DMS 273 treated with DMSO at 0.1 percent for 48 hours (cell line): ENCODE measurements around the gene ZNF804B.

Experiments used
- DNase-seq: peaks from one replicate; lab custom pipeline; 2025; lab: John Stamatoyannopoulos, UW

Gene ZNF804B

DNA sequence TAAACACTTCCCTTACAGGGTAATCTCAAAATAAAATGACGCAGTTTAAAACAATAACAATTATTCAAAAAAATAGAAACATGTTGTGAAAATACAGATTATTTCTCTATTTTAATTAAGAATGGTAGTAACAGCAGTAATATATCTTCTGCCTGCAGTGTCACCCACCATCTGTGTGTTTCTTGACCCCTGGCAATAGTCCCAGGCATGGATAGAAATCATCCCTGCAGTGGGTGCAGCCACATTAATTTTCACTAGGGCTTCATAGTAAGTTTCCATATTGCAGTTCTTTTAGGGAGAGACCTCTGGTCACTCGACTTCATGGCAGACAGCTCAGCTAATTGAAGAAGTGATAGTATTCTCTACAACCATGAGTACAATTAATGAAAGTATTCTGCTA is 506.1 kb downstream of the ZNF804B start:
- DNase-seq, result no peak

DNA sequence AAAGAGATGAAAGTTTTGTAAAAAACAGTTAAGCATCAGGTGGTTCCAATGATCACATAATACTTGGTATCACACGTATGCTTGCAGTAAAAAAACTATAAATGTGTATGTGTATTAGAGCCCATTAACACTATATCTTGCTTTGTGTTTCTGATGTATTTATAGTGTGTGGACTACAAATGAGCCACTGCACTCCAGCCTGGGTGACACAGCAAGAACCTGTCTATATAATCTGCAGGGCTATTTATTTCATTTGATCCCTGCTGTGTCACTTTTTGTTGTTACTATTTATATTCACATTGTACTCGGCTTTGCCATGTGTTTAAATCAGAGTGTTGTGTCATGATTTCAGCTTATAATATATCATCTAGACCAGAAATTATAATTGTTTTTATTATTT is 523.8 kb downstream of the ZNF804B start:
- DNase-seq, result no peak

DNA sequence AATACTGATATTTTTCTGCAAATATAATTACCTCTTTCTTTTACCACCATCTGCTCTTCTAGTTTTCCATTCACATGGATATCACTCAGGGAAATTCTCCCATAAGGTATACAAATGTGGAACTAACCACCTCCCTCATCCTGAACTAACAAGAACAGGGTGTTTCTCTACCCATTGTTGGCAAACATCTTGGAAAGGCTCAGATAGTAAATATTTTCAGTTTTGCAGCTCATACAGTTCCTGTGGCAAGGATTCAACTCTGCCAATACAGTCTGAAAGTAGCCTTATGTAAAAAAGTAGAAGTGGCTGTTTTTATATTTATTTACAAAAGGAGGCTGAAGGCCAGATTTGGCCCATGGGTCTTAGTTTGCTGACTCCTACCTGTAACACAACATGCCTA is 549.0 kb downstream of the ZNF804B start:
- no peak for DNase-seq

DNA sequence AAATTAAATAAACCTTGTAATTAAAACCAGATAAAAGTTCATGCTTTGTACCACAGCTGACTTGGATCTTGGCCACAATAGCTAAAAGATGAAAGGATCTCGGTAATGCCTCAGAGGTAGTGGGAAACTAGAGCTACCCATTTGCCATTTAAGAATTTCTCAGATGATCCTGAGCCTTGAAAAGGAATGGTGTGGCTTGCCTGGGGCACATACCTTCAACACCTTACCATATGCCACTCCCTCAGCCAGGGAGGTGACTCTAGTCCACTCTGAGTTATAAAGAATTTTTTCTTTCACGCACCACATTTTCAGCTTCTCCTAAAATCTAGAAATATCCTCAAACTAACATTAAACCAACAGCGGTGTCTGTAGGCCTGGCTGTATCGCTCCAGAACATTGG is 552.4 kb downstream of the ZNF804B start:
- DNase-seq, result no peak

DNA sequence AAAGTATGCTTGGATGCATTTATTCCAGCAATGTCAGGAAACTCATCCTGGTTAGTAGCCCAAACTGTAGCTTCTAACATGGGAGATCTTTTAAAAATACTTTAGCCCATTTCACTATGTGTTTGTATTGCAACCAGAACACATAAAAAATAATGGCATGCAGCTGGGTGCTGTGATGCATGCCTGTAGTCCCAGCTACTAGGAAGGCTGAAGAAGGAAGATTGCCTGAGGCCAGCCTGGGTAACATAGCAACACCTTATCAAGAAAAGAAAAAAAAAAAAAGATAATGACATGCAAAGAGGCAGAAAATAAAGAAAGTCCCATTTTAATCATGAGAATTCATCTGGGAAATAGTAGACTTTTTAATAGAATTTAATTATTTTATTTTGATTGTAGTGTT is 553.1 kb downstream of the ZNF804B start:
- no peak for DNase-seq

DNA sequence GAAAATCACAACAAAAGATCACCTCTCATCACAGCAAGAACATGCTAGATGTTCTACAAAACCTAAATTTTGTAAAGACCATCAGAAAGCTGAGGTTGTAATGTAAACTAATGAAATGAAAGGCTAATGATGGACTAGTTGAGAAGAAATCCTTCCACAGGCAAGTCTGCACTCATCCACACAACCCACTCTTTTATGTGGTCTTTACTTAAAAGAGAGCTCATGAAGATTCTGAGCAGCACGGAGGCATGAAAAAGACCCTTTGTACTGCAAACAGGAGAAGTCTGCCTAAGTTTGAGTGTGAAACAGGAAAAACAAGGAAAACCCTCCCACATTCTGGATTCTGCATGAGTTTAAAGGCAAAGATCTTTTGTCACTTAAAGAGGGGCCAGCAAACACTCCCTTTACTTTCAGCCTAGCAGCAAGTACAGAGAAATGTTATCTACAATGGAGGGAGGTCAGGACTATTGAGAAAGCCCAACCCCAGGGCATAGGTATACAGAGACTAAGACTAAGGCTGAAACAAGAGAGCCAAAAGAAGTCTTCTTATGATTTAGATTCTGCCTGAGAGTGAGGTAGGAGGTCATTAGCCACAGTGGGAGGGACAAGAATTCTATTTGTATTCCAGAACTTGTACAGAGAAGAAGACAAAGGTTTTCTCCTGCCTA is 557.2 kb downstream of the ZNF804B start:
- no peak for DNase-seq

DNA sequence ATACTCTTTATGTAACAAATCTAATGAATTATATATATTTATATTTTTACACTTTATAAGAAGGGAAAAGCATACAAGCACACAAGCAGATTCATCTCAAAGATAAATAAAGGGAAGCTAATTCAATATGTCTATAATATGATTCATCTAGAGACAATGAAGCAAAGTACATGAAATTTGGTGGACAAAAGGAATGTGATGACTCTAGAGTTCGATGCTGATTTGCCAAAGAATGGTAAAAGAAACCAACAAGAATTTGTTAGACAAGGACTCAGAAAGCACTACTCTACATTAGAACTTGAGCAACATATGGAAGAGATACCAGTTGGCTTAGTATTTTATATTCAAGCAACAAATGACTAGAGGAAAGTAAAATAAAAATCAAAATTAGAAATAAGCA is 572.5 kb downstream of the ZNF804B start:
- no peak for DNase-seq

- DNase-seq, result no peak
Observed at GRCh38 chr7:89334797-89335196, 575.3 kb downstream of the ZNF804B start.

- no peak for DNase-seq
Observed at GRCh38 chr7:89335490-89335889, 576.0 kb downstream of the ZNF804B start.

DNA sequence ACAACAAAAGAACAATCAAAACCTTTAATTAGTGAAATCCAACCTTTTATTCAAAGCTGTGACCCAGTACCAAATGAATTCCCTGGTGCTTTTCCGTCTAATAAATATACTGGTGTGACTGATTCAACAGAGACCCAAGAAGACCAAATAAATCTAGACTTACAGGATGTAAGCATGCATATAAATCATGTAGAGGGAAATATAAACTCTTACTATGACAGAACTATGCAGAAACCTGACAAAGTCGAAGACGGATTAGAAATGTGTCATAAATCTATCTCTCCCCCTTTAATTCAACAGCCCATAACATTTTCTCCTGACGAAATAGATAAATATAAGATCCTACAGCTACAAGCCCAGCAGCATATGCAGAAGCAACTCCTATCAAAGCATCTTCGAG is 576.6 kb downstream of the ZNF804B start:
- no peak for DNase-seq

DNA sequence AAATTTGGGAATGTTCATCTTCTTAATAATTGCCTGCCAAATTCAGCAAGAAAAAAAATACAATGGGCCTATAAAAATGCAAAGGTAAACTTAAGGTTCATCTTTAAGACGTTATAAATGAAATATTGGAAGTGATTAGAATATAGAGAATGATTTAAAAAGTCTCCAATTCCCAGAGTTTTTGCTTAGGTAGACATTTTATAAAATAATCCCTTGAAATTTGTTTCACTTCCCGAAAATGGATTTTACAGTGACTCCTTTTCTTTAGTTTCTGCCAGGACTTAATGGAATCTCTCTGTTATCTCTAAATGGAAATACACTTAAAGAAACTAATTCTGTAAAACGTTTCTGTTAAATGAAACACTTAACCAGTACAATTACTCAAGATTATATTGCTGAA is 580.2 kb downstream of the ZNF804B start:
- no peak for DNase-seq

DNA sequence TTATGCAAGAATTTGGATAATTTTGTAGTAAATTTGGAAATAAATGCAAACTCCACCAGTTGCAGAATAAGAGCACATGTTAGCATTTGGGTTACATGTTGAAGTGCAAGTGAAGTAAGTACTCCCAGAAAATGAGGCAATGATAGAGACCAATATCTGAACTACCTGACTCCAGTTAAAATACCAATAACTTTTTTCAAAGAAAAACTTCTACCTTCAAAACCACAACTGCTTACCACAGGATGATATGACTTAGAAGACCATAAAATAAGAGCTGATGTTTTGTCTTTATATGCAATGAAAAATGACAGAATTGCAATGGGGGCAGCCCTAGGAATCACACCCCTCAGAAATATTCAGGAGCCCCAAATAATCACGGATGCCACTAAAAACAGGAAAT is 597.6 kb downstream of the ZNF804B start:
- DNase-seq, result no peak

GRCh38 chr7:89377219-89377618 is 617.7 kb downstream of the ZNF804B start:
- DNase-seq, result no peak

DNA sequence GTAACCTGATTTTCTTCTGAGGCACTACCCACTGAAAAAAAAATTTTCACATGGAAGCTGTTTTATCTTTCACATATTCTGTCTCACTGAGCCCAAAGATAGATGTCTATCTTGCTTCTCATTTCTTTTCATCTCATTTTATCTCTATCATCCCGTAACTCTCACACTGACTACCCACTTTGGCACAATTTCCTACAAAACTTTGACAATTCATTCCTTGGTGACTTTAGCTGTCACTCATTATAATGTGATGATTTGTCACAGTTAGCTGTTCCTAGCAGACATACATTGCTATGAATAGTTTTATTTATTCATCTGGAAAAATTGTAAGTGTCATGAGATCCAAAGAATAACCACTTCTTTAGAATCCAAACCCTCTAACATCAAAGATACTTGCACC is 625.9 kb downstream of the ZNF804B start:
- no peak for DNase-seq
